K562 (cell line): Measurements from ENCODE around the gene SRD5A1. TPM values are rescaled to one million over a fixed set of nuclear protein-coding genes. Genes with fewer than 3 reads are reported as not detected.
A peak's percentile ranks its signal among the peaks of the same experiment; 100 is the strongest.

ENCODE experiments used
- ETS1 ChIP-seq: conservative IDR thresholded peaks from 2 replicates; pipeline ENCODE4 v1.6.1; 2011; ENCODE audit warnings: low read depth, mild to moderate bottlenecking, low read length; ENCODE audit not compliant: control insufficient read depth
- HNRNPLL ChIP-seq: fragments of 200-400 bp; formaldehyde crosslinking; IDR thresholded peaks from 2 replicates; pipeline ENCODE4 v1.6.1; 2017; ENCODE audit warnings: low read length, low read depth, mild to moderate bottlenecking; ENCODE audit not compliant: poor library complexity, severe bottlenecking
- LCOR ChIP-seq: sonication (generic); formaldehyde crosslinking; IDR thresholded peaks from 2 replicates; pipeline ENCODE4 v1.8.0; 2022; ENCODE audit warnings: mild to moderate bottlenecking, missing genetic modification reagents
- MTA3 ChIP-seq: fragments of 450-650 bp; formaldehyde crosslinking; IDR thresholded peaks from 2 replicates; pipeline ENCODE4 v1.6.1; 2017; ENCODE audit warnings: mild to moderate bottlenecking, borderline replicate concordance
- PCBP1 ChIP-seq: fragments of 200-400 bp; formaldehyde crosslinking; IDR thresholded peaks from 2 replicates; pipeline ENCODE4 v1.6.1; 2018; ENCODE audit warnings: mild to moderate bottlenecking, low read depth, low read length; ENCODE audit not compliant: poor library complexity, severe bottlenecking
- POLR2A ChIP-seq: fragments of 450-650 bp; conservative IDR thresholded peaks from 2 replicates; pipeline ENCODE4 v1.6.1; 2016
- RBM17 ChIP-seq: fragments of 200-400 bp; formaldehyde crosslinking; IDR thresholded peaks from 2 replicates; pipeline ENCODE4 v1.6.1; 2017; ENCODE audit warnings: low read depth, mild to moderate bottlenecking, low read length, borderline replicate concordance
- SIN3B ChIP-seq: fragments of 450-650 bp; IDR thresholded peaks from 2 replicates; pipeline ENCODE4 v1.6.1; 2017; ENCODE audit warnings: low read depth, mild to moderate bottlenecking, moderate library complexity
- SPI1 ChIP-seq: IDR thresholded peaks from 2 replicates; pipeline ENCODE4 v1.6.1; 2011; ENCODE audit warnings: low read depth, low read length, control low read depth, borderline replicate concordance
- TAF9B ChIP-seq: fragments of 450-650 bp; IDR thresholded peaks from 2 replicates; pipeline ENCODE4 v1.6.1; 2018; ENCODE audit warnings: mild to moderate bottlenecking; ENCODE audit not compliant: partially characterized antibody
- THRA ChIP-seq: fragments of 450-650 bp; IDR thresholded peaks from 2 replicates; pipeline ENCODE4 v1.6.1; 2017; ENCODE audit warnings: mild to moderate bottlenecking, moderate library complexity
- ZKSCAN1 ChIP-seq: fragments of 150-350 bp; IDR thresholded peaks from 2 replicates; pipeline ENCODE4 v1.6.1; 2016; ENCODE audit warnings: low read depth, low read length
- ZNF449 ChIP-seq: fragments of 250-450 bp; sonication (Bioruptor Pico); IDR thresholded peaks from 2 replicates; pipeline ENCODE4 v1.8.0; 2022; ENCODE audit warnings: moderate library complexity, mild to moderate bottlenecking, inconsistent platforms
- ZNF583 ChIP-seq: fragments of 250-450 bp; sonication (Bioruptor Pico); IDR thresholded peaks from 2 replicates; pipeline ENCODE4 v1.4.0; 2020
- polyA plus RNA-seq, 8 experiments: library from polyadenylated mRNA; depleted of rRNA in 4 of 8; stranded (reverse) in 5 of 8; unstranded in 3 of 8; fragments of >200 nt; fragmentation: Nextera tagmentation in 2 of 8; fragmentation: Illumina TruSeq in 1 of 8; extraction: Ambion mirVana in 2 of 8; extraction: Trizol in 1 of 8; gene quantifications; 2 replicates each; pipeline versions ENCODE4 v1.2.1 to v1.2.3, GENCODE V29; 2011 to 2014; ENCODE audit warnings: inconsistent platforms in 1 of 8, missing spikeins in 1 of 8
- total RNA-seq, 7 experiments: library from RNA; depleted of rRNA in 6 of 7; stranded (reverse); fragments of >200 nt in 6 of 7; fragmentation: Illumina TruSeq in 2 of 7; extraction: Trizol in 2 of 7; gene quantifications; 2 replicates each; pipeline versions ENCODE4 v1.2.1 to v1.2.3, GENCODE V29; 2011 to 2021; ENCODE audit warnings: low replicate concordance in 1 of 7
- TF ChIP-seq, protein P1 (sequence below): fragments of 450-650 bp; IDR thresholded peaks from 2 replicates; pipeline ENCODE4 v1.6.1; 2017; ENCODE audit warnings: antibody characterized with exemption
- TF ChIP-seq, protein P2 (sequence below), 2 experiments: IDR thresholded peaks; 2 replicates each; pipeline ENCODE4 v1.6.1; 2011; ENCODE audit warnings: borderline replicate concordance in 1 of 2, control low read depth in 1 of 2, low read depth in 1 of 2, low read length in 1 of 2, mild to moderate bottlenecking in 1 of 2, mixed read lengths in 1 of 2, moderate library complexity in 1 of 2; ENCODE audit not compliant: insufficient read depth in 1 of 2, insufficient read length in 1 of 2, poor library complexity in 1 of 2, severe bottlenecking in 1 of 2; ENCODE audit errors: extremely low read depth in 1 of 2
- TF ChIP-seq, protein P3 (sequence below): sonication (generic); formaldehyde crosslinking; IDR thresholded peaks from 2 replicates; pipeline ENCODE4 v1.8.1; 2022; ENCODE audit warnings: missing genetic modification reagents

The SRD5A1 gene
- total and polyA plus RNA-seq, 9 of the 15 experiments (the other 6 are each of a cell fraction or from before 2014, with no cell fraction given), result 1.3 to 22.6 (median 8.1) TPM

DNA sequence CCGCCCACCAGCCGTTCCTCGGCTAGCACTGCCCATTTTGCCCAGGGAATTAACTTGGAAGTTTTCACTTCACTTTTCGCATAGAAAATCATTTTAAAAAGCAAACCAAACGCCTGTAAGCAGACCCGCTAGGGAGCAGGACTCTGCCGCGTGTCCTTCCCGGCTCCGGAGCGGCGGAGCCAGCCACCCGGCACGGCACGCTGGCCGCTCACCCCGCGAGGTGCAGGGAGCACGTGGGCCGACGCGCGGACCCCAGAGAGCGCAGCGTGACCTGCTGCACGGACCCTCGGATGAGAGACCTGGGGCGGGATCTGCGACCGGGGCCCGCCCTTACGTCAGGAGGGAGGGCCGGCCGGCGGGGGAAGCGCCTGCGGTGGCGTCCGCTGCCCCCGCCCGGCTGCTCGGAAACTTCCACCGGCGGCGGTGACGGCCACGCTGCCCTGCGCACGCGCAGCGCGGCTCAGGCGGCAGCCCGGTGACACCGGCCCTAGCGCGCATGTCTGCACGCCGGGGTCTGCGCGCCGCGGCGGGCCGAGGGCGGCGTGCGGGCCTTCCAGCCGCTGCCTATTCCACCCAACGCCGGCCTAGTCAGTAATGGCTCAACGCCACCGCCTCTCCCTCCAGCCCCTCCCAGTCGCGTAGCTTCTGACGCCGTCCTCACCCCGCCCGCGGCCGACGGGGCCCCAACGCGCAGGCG lies 79.5 kb downstream of the SRD5A1 start (continued):
- TF ChIP-seq, protein P1, sequence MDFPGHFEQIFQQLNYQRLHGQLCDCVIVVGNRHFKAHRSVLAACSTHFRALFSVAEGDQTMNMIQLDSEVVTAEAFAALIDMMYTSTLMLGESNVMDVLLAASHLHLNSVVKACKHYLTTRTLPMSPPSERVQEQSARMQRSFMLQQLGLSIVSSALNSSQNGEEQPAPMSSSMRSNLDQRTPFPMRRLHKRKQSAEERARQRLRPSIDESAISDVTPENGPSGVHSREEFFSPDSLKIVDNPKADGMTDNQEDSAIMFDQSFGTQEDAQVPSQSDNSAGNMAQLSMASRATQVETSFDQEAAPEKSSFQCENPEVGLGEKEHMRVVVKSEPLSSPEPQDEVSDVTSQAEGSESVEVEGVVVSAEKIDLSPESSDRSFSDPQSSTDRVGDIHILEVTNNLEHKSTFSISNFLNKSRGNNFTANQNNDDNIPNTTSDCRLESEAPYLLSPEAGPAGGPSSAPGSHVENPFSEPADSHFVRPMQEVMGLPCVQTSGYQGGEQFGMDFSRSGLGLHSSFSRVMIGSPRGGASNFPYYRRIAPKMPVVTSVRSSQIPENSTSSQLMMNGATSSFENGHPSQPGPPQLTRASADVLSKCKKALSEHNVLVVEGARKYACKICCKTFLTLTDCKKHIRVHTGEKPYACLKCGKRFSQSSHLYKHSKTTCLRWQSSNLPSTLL, result peak; percentile 98
- peak; percentile 62 for TF ChIP-seq MTA3
- TF ChIP-seq HNRNPLL, result peak; percentile 77
- peak; percentile 36; the same call in 1 of the 2 replicates for TF ChIP-seq ZKSCAN1
- no peak for TF ChIP-seq SPI1
- TF ChIP-seq LCOR, result 0 out of 2 replicates have a peak, but pooled peaks have one; percentile 18
- TF ChIP-seq, protein P2, sequence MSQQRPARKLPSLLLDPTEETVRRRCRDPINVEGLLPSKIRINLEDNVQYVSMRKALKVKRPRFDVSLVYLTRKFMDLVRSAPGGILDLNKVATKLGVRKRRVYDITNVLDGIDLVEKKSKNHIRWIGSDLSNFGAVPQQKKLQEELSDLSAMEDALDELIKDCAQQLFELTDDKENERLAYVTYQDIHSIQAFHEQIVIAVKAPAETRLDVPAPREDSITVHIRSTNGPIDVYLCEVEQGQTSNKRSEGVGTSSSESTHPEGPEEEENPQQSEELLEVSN (IDR thresholded peaks at IDR 0.05; ENCODE audit: borderline replicate concordance in 1 of 2, extremely low read depth in 1 of 2, insufficient read depth in 1 of 2, insufficient read length in 1 of 2, low read depth in 1 of 2, low read length in 1 of 2, poor library complexity in 1 of 2, severe bottlenecking in 1 of 2), result peak; percentile 70 to 91
- no peak for TF ChIP-seq THRA
- peak; percentile 63 for TF ChIP-seq PCBP1
- no peak for TF ChIP-seq ZNF583
- TF ChIP-seq ETS1, result peak; percentile 97
- no peak; the same call in 1 of the 2 replicates for TF ChIP-seq ZNF449 (CRISPR knock-in tag)
- TF ChIP-seq RBM17, result no peak
- TF ChIP-seq POLR2A, result peak; percentile 87
- TF ChIP-seq, protein P3, sequence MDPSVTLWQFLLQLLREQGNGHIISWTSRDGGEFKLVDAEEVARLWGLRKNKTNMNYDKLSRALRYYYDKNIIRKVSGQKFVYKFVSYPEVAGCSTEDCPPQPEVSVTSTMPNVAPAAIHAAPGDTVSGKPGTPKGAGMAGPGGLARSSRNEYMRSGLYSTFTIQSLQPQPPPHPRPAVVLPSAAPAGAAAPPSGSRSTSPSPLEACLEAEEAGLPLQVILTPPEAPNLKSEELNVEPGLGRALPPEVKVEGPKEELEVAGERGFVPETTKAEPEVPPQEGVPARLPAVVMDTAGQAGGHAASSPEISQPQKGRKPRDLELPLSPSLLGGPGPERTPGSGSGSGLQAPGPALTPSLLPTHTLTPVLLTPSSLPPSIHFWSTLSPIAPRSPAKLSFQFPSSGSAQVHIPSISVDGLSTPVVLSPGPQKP, result 0 out of 2 replicates have a peak, but pooled peaks have one; percentile 63
- peak; percentile 91 for TF ChIP-seq SIN3B
- TF ChIP-seq TAF9B, result no peak
